IMR-90 (cell line): ENCODE measurements around the gene ZNF800. TPM values are rescaled to one million over a fixed set of nuclear protein-coding genes. Genes with fewer than 3 reads are reported as not detected.

Source experiments
- ATAC-seq: fragments of 200-7000 bp; cut with Tn5 transposase; 2 replicates; pipeline ENCODE4 v1.9.1; 2020; ENCODE audit warnings: low read depth, mild to moderate bottlenecking, moderate library complexity
- BruUV-seq: library from RNA; stranded (reverse); fragments of 400-500 nt; replicated peaks from 2 replicates; lab custom pipeline; 2021; lab: Mats Ljungman, UMichigan
- CTCF ChIA-PET: fragments of 300-600 bp; formaldehyde crosslinking; extraction: SDS; loops from one replicate; lab custom pipeline; 2021; ENCODE audit warnings: antibody characterized with exemption; lab: Yijun Ruan, JAX
- POLR2A ChIA-PET: fragments of 300-600 bp; sonication (Branson Sonifier 250); formaldehyde crosslinking; loops from one replicate; lab custom pipeline; 2022; ENCODE audit warnings: antibody characterized with exemption; ENCODE audit not compliant: unreplicated experiment; lab: Charles Lee
- DNase-seq: peaks from one replicate; pipeline ENCODE4 v3.0.0; 2013
- H2AFZ ChIP-seq: replicated peaks from 2 replicates; pipeline ENCODE3; 2013; ENCODE audit warnings: low read length, mild to moderate bottlenecking; ENCODE audit not compliant: poor library complexity
- H2AK5ac ChIP-seq: 2 replicates; pipeline ENCODE4 v1.6.1; 2013; ENCODE audit warnings: low read depth, low read length, inconsistent platforms
- H2AK9ac ChIP-seq: replicated peaks from 2 replicates; pipeline ENCODE3; 2013; ENCODE audit warnings: mild to moderate bottlenecking, low read depth, low read length, moderate library complexity; ENCODE audit not compliant: poor library complexity
- H2BK120ac ChIP-seq: 2 replicates; pipeline ENCODE4 v1.6.1; 2013; ENCODE audit warnings: low read depth, low read length, inconsistent platforms
- H2BK15ac ChIP-seq: 3 replicates; pipeline ENCODE4 v1.6.1; 2013; ENCODE audit warnings: low read depth, low read length, inconsistent platforms
- H2BK20ac ChIP-seq: 2 replicates; pipeline ENCODE4 v1.6.1; 2013; ENCODE audit warnings: low read depth, mild to moderate bottlenecking, inconsistent platforms, low read length, moderate library complexity
- H2BK5ac ChIP-seq: 2 replicates; pipeline ENCODE4 v1.6.1; 2013; ENCODE audit warnings: mild to moderate bottlenecking, low read depth, low read length, inconsistent platforms; ENCODE audit not compliant: poor library complexity, severe bottlenecking
- H3K14ac ChIP-seq: replicated peaks from 2 replicates; pipeline ENCODE4 v1.6.1; 2013; ENCODE audit warnings: low read depth, low read length, inconsistent platforms
- H3K18ac ChIP-seq: 2 replicates; pipeline ENCODE4 v1.6.1; 2013; ENCODE audit warnings: low read depth, low read length, control low read depth
- H3K23ac ChIP-seq: 2 replicates; pipeline ENCODE4 v1.6.1; 2013; ENCODE audit warnings: low read depth, low read length, inconsistent platforms
- H3K27ac ChIP-seq: 2 replicates; pipeline ENCODE4 v1.5.1; 2013; ENCODE audit warnings: mild to moderate bottlenecking, control low read depth, low read length; ENCODE audit not compliant: insufficient read depth
- H3K27me3 ChIP-seq: 2 replicates; pipeline ENCODE4 v1.6.1; 2013; ENCODE audit warnings: low read length; ENCODE audit not compliant: control insufficient read depth, insufficient read depth
- H3K36me3 ChIP-seq: 2 replicates; pipeline ENCODE4 v1.6.1; 2013; ENCODE audit warnings: low read length, mixed read lengths; ENCODE audit not compliant: control insufficient read depth, insufficient read depth
- H3K4ac ChIP-seq: 2 replicates; pipeline ENCODE4 v1.6.1; 2013; ENCODE audit warnings: low read depth, low read length, inconsistent platforms
- H3K4me1 ChIP-seq: 2 replicates; pipeline ENCODE4 v1.6.1; 2013; ENCODE audit warnings: low read length, mixed read lengths; ENCODE audit not compliant: control insufficient read depth, insufficient read depth
- H3K4me2 ChIP-seq: 2 replicates; pipeline ENCODE4 v1.6.1; 2013; ENCODE audit warnings: low read depth, mild to moderate bottlenecking, control low read depth, low read length, moderate library complexity
- H3K4me3 ChIP-seq: 2 replicates; pipeline ENCODE4 v1.5.1; 2013; ENCODE audit warnings: low read depth, mild to moderate bottlenecking, control low read depth, low read length, moderate library complexity; ENCODE audit not compliant: insufficient read depth
- H3K56ac ChIP-seq: 2 replicates; pipeline ENCODE4 v1.6.1; 2013; ENCODE audit warnings: low read length, inconsistent platforms; ENCODE audit not compliant: insufficient read depth; ENCODE audit errors: extremely low read depth
- H3K79me1 ChIP-seq, 2 experiments: 2 replicates each; pipeline ENCODE4 v1.6.1; 2013; ENCODE audit warnings: low read length in 2 of 2, inconsistent platforms in 1 of 2, low read depth in 1 of 2
- H3K9ac ChIP-seq: 2 replicates; pipeline ENCODE4 v1.6.1; 2013; ENCODE audit warnings: low read depth, low read length, control low read depth
- H3K9me1 ChIP-seq: 2 replicates; pipeline ENCODE4 v1.6.1; 2013; ENCODE audit warnings: low read length, inconsistent platforms; ENCODE audit not compliant: insufficient read depth
- H3K9me3 ChIP-seq: 2 replicates; pipeline ENCODE4 v1.6.1; 2013; ENCODE audit warnings: low read length; ENCODE audit not compliant: control insufficient read depth, insufficient read depth
- H4K20me1 ChIP-seq: 2 replicates; pipeline ENCODE4 v1.6.1; 2013; ENCODE audit warnings: low read length, inconsistent platforms; ENCODE audit not compliant: insufficient read depth
- H4K5ac ChIP-seq: 2 replicates; pipeline ENCODE4 v1.6.1; 2013; ENCODE audit warnings: mild to moderate bottlenecking, low read depth, low read length, control low read depth
- H4K8ac ChIP-seq, 2 experiments: 2 replicates each; pipeline ENCODE4 v1.6.1; 2013; ENCODE audit warnings: low read depth in 2 of 2, low read length in 2 of 2, control low read depth in 1 of 2, inconsistent platforms in 1 of 2
- H4K91ac ChIP-seq: 2 replicates; pipeline ENCODE4 v1.6.1; 2013; ENCODE audit warnings: low read depth, low read length, inconsistent platforms; ENCODE audit not compliant: insufficient read depth
- CTCF ChIP-seq: conservative IDR thresholded peaks from 2 replicates; pipeline ENCODE4 v1.5.1; 2012; ENCODE audit warnings: mild to moderate bottlenecking, low read depth, low read length, improper control_type of control experiment
- ELK1 ChIP-seq: fragments of 150-350 bp; IDR thresholded peaks from 2 replicates; pipeline ENCODE4 v1.6.1; 2016; ENCODE audit warnings: low read depth, mild to moderate bottlenecking, low read length, moderate library complexity, borderline replicate concordance
- FOS ChIP-seq: fragments of 150-350 bp; IDR thresholded peaks from 2 replicates; pipeline ENCODE4 v1.6.1; 2016; ENCODE audit warnings: low read depth, low read length
- RAD21 ChIP-seq: IDR thresholded peaks from 2 replicates; pipeline ENCODE4 v1.6.1; 2012; ENCODE audit warnings: low read length, improper control_type of control experiment
- WGBS, 2 experiments: methylation state at CpG; one replicate each; pipeline versions ENCODE4 v1.1.5 to v1.1.7; 2013; ENCODE audit warnings: missing lambda C conversion rate in 2 of 2; ENCODE audit not compliant: insufficient read length in 1 of 2; ENCODE audit errors: extremely low coverage in 2 of 2; 5-methylcytosine and 5-hydroxymethylcytosine counted together
- dilution Hi-C: fragments of 300-500 bp; cut with HindIII; formaldehyde crosslinking; loops from one replicate; pipeline ENCODE4 v1.14.3; 2018; ENCODE audit warnings: low sequenced_read_pairs; ENCODE audit not compliant: unreplicated experiment
- in situ Hi-C: fragments of 300-500 bp; cut with MboI; formaldehyde crosslinking; loops from 3 replicates; pipeline ENCODE4 v1.14.3; 2019; ENCODE audit warnings: low sequenced_read_pairs, inconsistent platforms, mixed read lengths
- intact Hi-C: fragments of 100-400 bp; cut with micrococcal nuclease; formaldehyde crosslinking; loops from 2 replicates; pipeline ENCODE4 v1.10.0; 2022
- polyA plus RNA-seq, 3 experiments: library from polyadenylated mRNA; depleted of rRNA; stranded (reverse); fragments of >200 nt; gene quantifications; 2 replicates each; pipeline ENCODE4 v1.2.3, GENCODE V29; 2012; ENCODE audit warnings: low replicate concordance in 1 of 3
- total RNA-seq: library from RNA; depleted of rRNA; stranded (reverse); fragments of >200 nt; gene quantifications from 2 replicates; pipeline ENCODE4 v1.2.3, GENCODE V29; 2012
- TF ChIP-seq, protein P1 (sequence below): fragments of 150-350 bp; IDR thresholded peaks from 2 replicates; pipeline ENCODE4 v1.6.1; 2017; ENCODE audit warnings: mild to moderate bottlenecking, antibody characterized with exemption, low read length, low read depth

The ZNF800 gene
- total and polyA plus RNA-seq, 2 of the 4 experiments (the other 2 are of a cell fraction): 6.9 to 13.1 TPM

DNA sequence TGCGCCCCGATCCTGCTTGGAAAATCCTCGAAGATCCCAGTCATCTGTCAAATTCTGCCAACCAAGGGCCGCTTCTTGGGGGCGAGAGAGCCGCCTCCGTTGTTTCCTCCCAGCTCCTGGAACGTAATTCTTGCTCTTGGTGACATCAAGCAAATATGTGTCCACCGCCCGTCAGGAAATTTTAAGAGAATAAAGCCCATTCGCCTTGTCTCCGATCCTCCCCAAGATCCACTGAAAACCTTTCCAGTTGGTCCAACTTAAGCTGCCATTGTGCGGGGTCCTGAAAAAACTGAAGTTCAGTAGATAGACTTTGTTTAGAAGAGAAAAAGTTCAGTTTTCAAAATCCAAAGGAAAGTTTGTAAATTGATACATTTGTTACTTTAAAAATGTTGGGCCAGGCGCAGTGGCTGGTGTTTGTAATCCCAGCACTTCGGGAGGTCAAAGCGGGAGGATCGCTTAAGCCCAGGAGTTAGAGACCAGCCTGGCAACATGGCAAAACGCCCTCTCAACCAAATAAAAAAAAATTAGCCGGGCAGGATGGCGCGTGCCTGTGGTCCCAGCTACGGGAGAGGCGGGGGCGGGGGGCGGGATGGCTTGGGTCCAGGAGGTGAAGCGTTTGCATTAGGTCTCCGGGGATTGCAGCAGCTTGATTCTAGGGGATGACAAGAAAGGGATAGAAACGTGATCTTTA is 1.0 kb upstream of the ZNF800 start:
- Histone ChIP-seq H3K9ac (peak overlapping the region; percentile 73), H3K23ac (peak overlapping the region; percentile 11; the same call in 1 of the 2 replicates), H3K4me2 (peak overlapping the region; percentile 92), H3K4me3 (peak overlapping the region; percentile 89), H2AK9ac (no peak overlapping the region), H2BK20ac (no peak overlapping the region), H2AFZ (peak overlapping the region; percentile 95), H2BK120ac (no peak overlapping the region), H3K27me3 (no peaks in the 10 kb centered on the region; the same call in 1 of the 2 replicates), H3K4me1 (0 out of 2 replicates have a peak, but pooled peaks cover 2% of the 10 kb centered on the region), H4K91ac (peak overlapping the region; percentile 70; the same call in 1 of the 2 replicates), H3K36me3 (no peaks in the 10 kb centered on the region; the same call in 1 of the 2 replicates), H4K5ac (no peak overlapping the region), H3K79me1 (peaks cover 5 to 13% of the 10 kb centered on the region in 2 experiments; a peak in 3 of 4 replicates), H2BK15ac (no peak overlapping the region), H3K56ac (no peak overlapping the region), H4K20me1 (peaks cover 4% of the 10 kb centered on the region; the same call in 1 of the 2 replicates), H3K4ac (peak overlapping the region; percentile 93; the same call in 1 of the 2 replicates), H3K18ac (no peak overlapping the region), H3K14ac (0 out of 2 replicates have a peak overlapping the region, but pooled peaks have one; percentile 87), H4K8ac (peak overlapping the region; percentile 35 to 91), H2AK5ac (no peak overlapping the region), H3K9me3 (no peaks in the 10 kb centered on the region), H3K9me1 (no peaks in the 10 kb centered on the region), H2BK5ac (no peak overlapping the region), H3K27ac (peak overlapping the region; percentile 56)
- BruUV-seq: no TSS peak
- ATAC-seq (no peak), DNase-seq (no peak)
- intact Hi-C loops: loop anchor here (5.0 kb wide), 2 partner anchors 46 to 194 kb away; partner anchors contain the start of genes ARF5 and GCC1
- TF ChIP-seq CTCF: no peak
- no peak for TF ChIP-seq RAD21
- no peak for TF ChIP-seq FOS
- TF ChIP-seq, protein P1, sequence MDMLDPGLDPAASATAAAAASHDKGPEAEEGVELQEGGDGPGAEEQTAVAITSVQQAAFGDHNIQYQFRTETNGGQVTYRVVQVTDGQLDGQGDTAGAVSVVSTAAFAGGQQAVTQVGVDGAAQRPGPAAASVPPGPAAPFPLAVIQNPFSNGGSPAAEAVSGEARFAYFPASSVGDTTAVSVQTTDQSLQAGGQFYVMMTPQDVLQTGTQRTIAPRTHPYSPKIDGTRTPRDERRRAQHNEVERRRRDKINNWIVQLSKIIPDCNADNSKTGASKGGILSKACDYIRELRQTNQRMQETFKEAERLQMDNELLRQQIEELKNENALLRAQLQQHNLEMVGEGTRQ: no peak
- no peak for TF ChIP-seq ELK1
- dilution Hi-C loops: no loop called here
- POLR2A ChIA-PET: no interaction called here
- in situ Hi-C loops: no loop called here
- CTCF ChIA-PET: no interaction called here
- WGBS, 2 experiments: 3% methylated on average over 8 of the region's 28 CpGs; no CpG with 5 or more reads in 1 of the 2 experiments
